Loucy (cell line): ENCODE results near the gene MAVS.

Experiments used
- H2AFZ ChIP-seq: fragments of 200-600 bp; sonication (generic); 2 replicates; pipeline ENCODE4 v1.6.0; 2016; ENCODE audit warnings: antibody characterized with exemption, mild to moderate bottlenecking, low read length, moderate library complexity
- H3F3A ChIP-seq: fragments of 200-600 bp; 2 replicates; pipeline ENCODE4 v1.6.0; 2016; ENCODE audit warnings: antibody characterized with exemption, low read depth, mild to moderate bottlenecking
- H3K27me3 ChIP-seq: fragments of 200-600 bp; sonication (generic); 2 replicates; pipeline ENCODE4 v1.6.1; 2014; ENCODE audit warnings: low read length, mild to moderate bottlenecking; ENCODE audit not compliant: insufficient read depth, poor library complexity, severe bottlenecking
- H3K36me3 ChIP-seq: fragments of 200-600 bp; sonication (generic); 2 replicates; pipeline ENCODE4 v1.6.1; 2016; ENCODE audit warnings: low read length; ENCODE audit not compliant: insufficient read depth
- H3K4me1 ChIP-seq: fragments of 200-600 bp; sonication (generic); 2 replicates; pipeline ENCODE4 v1.5.1; 2014; ENCODE audit warnings: low read length, mild to moderate bottlenecking; ENCODE audit not compliant: insufficient read depth, poor library complexity, severe bottlenecking
- H3K4me2 ChIP-seq: fragments of 200-600 bp; sonication (generic); 2 replicates; pipeline ENCODE4 v1.6.0; 2014; ENCODE audit warnings: antibody characterized with exemption, low read length, low read depth, mild to moderate bottlenecking; ENCODE audit not compliant: poor library complexity, severe bottlenecking
- H3K4me3 ChIP-seq: fragments of 200-600 bp; sonication (generic); 2 replicates; pipeline ENCODE4 v1.5.1; 2014; ENCODE audit warnings: low read length, mild to moderate bottlenecking, mixed read lengths; ENCODE audit not compliant: poor library complexity, severe bottlenecking
- H3K79me2 ChIP-seq: fragments of 200-600 bp; sonication (generic); 2 replicates; pipeline ENCODE4 v1.6.1; 2014; ENCODE audit warnings: low read length; ENCODE audit not compliant: insufficient read depth
- H3K9ac ChIP-seq: fragments of 200-600 bp; sonication (generic); 2 replicates; pipeline ENCODE4 v1.6.0; 2014; ENCODE audit warnings: mild to moderate bottlenecking, low read depth, low read length, moderate library complexity; ENCODE audit not compliant: poor library complexity, severe bottlenecking
- H3K9me2 ChIP-seq: fragments of 200-600 bp; sonication (generic); replicated peaks from 2 replicates; pipeline ENCODE4 v1.6.1; 2016; ENCODE audit warnings: low read depth, low read length, mixed read lengths
- H3K9me3 ChIP-seq: fragments of 200-600 bp; sonication (generic); 2 replicates; pipeline ENCODE4 v1.6.1; 2014; ENCODE audit warnings: mild to moderate bottlenecking, antibody characterized with exemption, low read length, low read depth; ENCODE audit not compliant: insufficient read depth
- H4K20me1 ChIP-seq: fragments of 200-600 bp; sonication (generic); 2 replicates; pipeline ENCODE4 v1.6.0; 2014; ENCODE audit warnings: antibody characterized with exemption, low read length, mild to moderate bottlenecking; ENCODE audit not compliant: insufficient read depth, poor library complexity, severe bottlenecking
- EZH2phosphoT487 ChIP-seq: fragments of 200-600 bp; IDR thresholded peaks from 2 replicates; pipeline ENCODE4 v1.6.1; 2018; ENCODE audit warnings: antibody characterized with exemption, mild to moderate bottlenecking, moderate library complexity, borderline replicate concordance
- TF ChIP-seq, protein P1 (sequence below): fragments of 200-600 bp; sonication (generic); conservative IDR thresholded peaks from 2 replicates; pipeline ENCODE4 v1.5.1; 2014; ENCODE audit warnings: mild to moderate bottlenecking, antibody characterized with exemption, low read length

Gene MAVS

DNA sequence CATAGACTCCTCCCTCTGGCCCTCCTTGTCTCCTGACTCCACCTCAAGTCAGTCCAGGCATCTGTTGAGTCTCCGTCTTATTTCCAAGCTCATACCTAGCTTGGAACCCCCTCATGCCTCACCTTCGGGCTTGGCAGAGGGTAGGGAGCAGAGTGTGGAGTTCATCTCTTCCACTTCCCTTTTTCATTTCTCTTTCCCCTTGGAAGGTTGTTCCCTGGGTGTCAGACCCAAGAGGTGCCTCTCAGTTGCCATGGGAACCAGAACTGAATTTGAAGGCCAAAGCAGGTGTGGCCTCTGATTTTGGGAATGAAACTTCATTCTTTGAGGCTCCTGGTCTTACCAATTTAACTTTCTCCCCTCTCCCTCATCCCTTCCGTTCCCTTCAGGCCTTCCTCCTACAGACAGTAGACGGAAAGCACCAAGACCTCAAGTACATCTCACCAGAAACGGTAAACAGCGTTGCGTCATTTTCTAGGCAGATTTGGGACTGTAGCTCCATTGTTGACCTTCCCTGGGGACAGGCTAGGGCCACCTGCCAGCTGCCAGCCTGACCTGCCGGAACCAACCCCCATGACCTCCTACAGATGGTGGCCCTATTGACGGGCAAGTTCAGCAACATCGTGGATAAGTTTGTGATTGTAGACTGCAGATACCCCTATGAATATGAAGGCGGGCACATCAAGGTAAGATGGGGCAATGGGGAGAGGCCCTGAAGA is 44.0 kb upstream of the MAVS start:
- H3K4me1 ChIP-seq, result peaks cover 23% of the 10 kb centered on the region
- peaks cover 57% of the 10 kb centered on the region; the same call in 1 of the 2 replicates for H3K36me3 ChIP-seq

DNA sequence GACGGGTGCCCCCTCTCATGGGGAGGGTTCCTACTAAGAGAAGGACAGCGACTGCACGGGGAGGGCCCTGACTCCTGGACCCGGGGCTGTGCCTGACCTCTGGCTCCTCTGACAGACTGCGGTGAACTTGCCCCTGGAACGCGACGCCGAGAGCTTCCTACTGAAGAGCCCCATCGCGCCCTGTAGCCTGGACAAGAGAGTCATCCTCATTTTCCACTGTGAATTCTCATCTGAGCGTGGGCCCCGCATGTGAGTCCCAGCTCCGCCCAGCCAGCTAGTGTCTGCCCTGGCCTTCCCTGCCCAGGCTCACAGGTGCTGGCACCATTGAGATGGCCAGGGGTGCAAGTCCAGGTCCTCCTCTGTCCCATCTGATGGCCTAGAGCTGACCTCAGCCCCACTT is 43.3 kb upstream of the MAVS start:
- Histone ChIP-seq H3K4me2 (no peak overlapping the region), H3K27me3 (no peaks in the 10 kb centered on the region), H2AFZ (no peak overlapping the region), H3K4me3 (no peak overlapping the region), H3K9me2 (no peaks in the 10 kb centered on the region), H3K9me3 (no peaks in the 10 kb centered on the region), H3F3A (peaks cover 5% of the 10 kb centered on the region; the same call in 1 of the 2 replicates), H3K36me3 (peaks cover 57% of the 10 kb centered on the region; the same call in 1 of the 2 replicates), H3K4me1 (peaks cover 17% of the 10 kb centered on the region), H3K79me2 (peaks cover 33% of the 10 kb centered on the region), H4K20me1 (peaks cover 19% of the 10 kb centered on the region), H3K9ac (no peak overlapping the region)
- TF ChIP-seq, protein P1, sequence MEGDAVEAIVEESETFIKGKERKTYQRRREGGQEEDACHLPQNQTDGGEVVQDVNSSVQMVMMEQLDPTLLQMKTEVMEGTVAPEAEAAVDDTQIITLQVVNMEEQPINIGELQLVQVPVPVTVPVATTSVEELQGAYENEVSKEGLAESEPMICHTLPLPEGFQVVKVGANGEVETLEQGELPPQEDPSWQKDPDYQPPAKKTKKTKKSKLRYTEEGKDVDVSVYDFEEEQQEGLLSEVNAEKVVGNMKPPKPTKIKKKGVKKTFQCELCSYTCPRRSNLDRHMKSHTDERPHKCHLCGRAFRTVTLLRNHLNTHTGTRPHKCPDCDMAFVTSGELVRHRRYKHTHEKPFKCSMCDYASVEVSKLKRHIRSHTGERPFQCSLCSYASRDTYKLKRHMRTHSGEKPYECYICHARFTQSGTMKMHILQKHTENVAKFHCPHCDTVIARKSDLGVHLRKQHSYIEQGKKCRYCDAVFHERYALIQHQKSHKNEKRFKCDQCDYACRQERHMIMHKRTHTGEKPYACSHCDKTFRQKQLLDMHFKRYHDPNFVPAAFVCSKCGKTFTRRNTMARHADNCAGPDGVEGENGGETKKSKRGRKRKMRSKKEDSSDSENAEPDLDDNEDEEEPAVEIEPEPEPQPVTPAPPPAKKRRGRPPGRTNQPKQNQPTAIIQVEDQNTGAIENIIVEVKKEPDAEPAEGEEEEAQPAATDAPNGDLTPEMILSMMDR, result no peak
- TF ChIP-seq EZH2phosphoT487, result no peak

More for the DNA sequence above, 44.0 kb upstream of the MAVS start:
- no peak overlapping the region for H3K4me3 ChIP-seq
- no peak overlapping the region for H2AFZ ChIP-seq
- no peak for TF ChIP-seq EZH2phosphoT487
- TF ChIP-seq, protein P1, result no peak
- no peaks in the 10 kb centered on the region for H3K9me3 ChIP-seq
- H3K4me2 ChIP-seq, result no peak overlapping the region
- H3K79me2 ChIP-seq, result peaks cover 39% of the 10 kb centered on the region
- no peak overlapping the region for H3K9ac ChIP-seq
- peaks cover 5% of the 10 kb centered on the region; the same call in 1 of the 2 replicates for H3F3A ChIP-seq
- peaks cover 24% of the 10 kb centered on the region for H4K20me1 ChIP-seq
- no peaks in the 10 kb centered on the region for H3K9me2 ChIP-seq
- no peaks in the 10 kb centered on the region for H3K27me3 ChIP-seq

GRCh38 chr20:3803854-3804253 is 42.8 kb upstream of the MAVS start:
- Histone ChIP-seq H3K36me3 (peaks cover 57% of the 10 kb centered on the region; the same call in 1 of the 2 replicates), H3K9ac (no peak overlapping the region), H3K4me1 (peaks cover 12% of the 10 kb centered on the region), H4K20me1 (peaks cover 13% of the 10 kb centered on the region), H3K27me3 (no peaks in the 10 kb centered on the region), H3K9me2 (no peaks in the 10 kb centered on the region), H3K4me3 (no peak overlapping the region), H3K4me2 (no peak overlapping the region), H3K79me2 (peaks cover 27% of the 10 kb centered on the region), H2AFZ (no peak overlapping the region), H3F3A (peaks cover 5% of the 10 kb centered on the region; the same call in 1 of the 2 replicates), H3K9me3 (no peaks in the 10 kb centered on the region)
- no peak for TF ChIP-seq EZH2phosphoT487
- TF ChIP-seq, protein P1, result no peak
